HEK293 (cell line): ENCODE results near the gene DBF4B.

Experiments used
- CTCF ChIA-PET: fragments of 350-600 bp; formaldehyde crosslinking; extraction: SDS; loops from one replicate; lab custom pipeline; 2021; ENCODE audit warnings: antibody characterized with exemption; lab: Yijun Ruan, JAX
- POLR2A ChIA-PET: fragments of 300-600 bp; formaldehyde crosslinking; extraction: SDS; loops from one replicate; lab custom pipeline; 2020; ENCODE audit warnings: antibody characterized with exemption, inconsistent platforms; lab: Yijun Ruan, JAX
- H3K27ac ChIP-seq: fragments of 200-500 bp; sonication (Bioruptor generic); 2 replicates; pipeline ENCODE4 v1.5.1; 2014; ENCODE audit warnings: low read depth, low read length, control low read depth, inconsistent platforms; ENCODE audit errors: extremely low read depth
- H3K36me3 ChIP-seq, 2 experiments: fragments of 200-500 bp in 1 of 2; sonication (Bioruptor generic) in 1 of 2; 1 replicate in 1 of 2; 2 replicates in 1 of 2; pipeline ENCODE4 v1.5.1; 2014 to 2017; ENCODE audit warnings: inconsistent platforms in 2 of 2, low read length in 2 of 2; ENCODE audit not compliant: control insufficient read depth in 2 of 2, insufficient read depth in 1 of 2
- H3K4me1 ChIP-seq: fragments of 200-500 bp; sonication (Bioruptor generic); 2 replicates; pipeline ENCODE4 v1.5.1; 2014; ENCODE audit warnings: mild to moderate bottlenecking, low read length, inconsistent platforms; ENCODE audit not compliant: control insufficient read depth, insufficient read depth
- H3K4me3 ChIP-seq: 2 replicates; pipeline ENCODE4 v1.5.1; 2011; ENCODE audit warnings: low read depth, mild to moderate bottlenecking, control low read depth, low read length, moderate library complexity
- H3K9me3 ChIP-seq: fragments of 200-500 bp; sonication (Bioruptor generic); 2 replicates; pipeline ENCODE4 v1.5.1; 2014; ENCODE audit warnings: low read depth, low read length, inconsistent platforms; ENCODE audit not compliant: control insufficient read depth, insufficient read depth
- EGR2 ChIP-seq: fragments of 450-650 bp; formaldehyde crosslinking; IDR thresholded peaks from 2 replicates; pipeline ENCODE4 v1.5.1; 2016; ENCODE audit warnings: low read depth, missing biosample characterization, missing genetic modification characterization
- FEZF1 ChIP-seq: fragments of 450-650 bp; formaldehyde crosslinking; IDR thresholded peaks from 2 replicates; pipeline ENCODE4 v1.5.1; 2016; ENCODE audit warnings: missing biosample characterization, missing genetic modification characterization
- GFI1B ChIP-seq: fragments of 450-650 bp; formaldehyde crosslinking; IDR thresholded peaks from 2 replicates; pipeline ENCODE4 v1.5.1; 2016; ENCODE audit warnings: missing biosample characterization, missing genetic modification characterization
- ZBTB21 ChIP-seq: fragments of 450-650 bp; formaldehyde crosslinking; IDR thresholded peaks from 2 replicates; pipeline ENCODE4 v1.5.1; 2017; ENCODE audit warnings: missing biosample characterization, missing genetic modification characterization
- ZFP3 ChIP-seq: fragments of 450-650 bp; formaldehyde crosslinking; IDR thresholded peaks from 2 replicates; pipeline ENCODE4 v1.5.1; 2016; ENCODE audit warnings: low read depth, missing biosample characterization, missing genetic modification characterization
- ZIC2 ChIP-seq: fragments of 450-650 bp; formaldehyde crosslinking; IDR thresholded peaks from 2 replicates; pipeline ENCODE4 v1.5.1; 2016; ENCODE audit warnings: missing biosample characterization, missing genetic modification characterization
- ZNF16 ChIP-seq: fragments of 450-650 bp; formaldehyde crosslinking; IDR thresholded peaks from 2 replicates; pipeline ENCODE4 v1.5.1; 2016; ENCODE audit warnings: low read depth, missing biosample characterization, missing genetic modification characterization
- ZNF184 ChIP-seq: fragments of 450-650 bp; IDR thresholded peaks from 2 replicates; pipeline ENCODE4 v1.5.1; 2018; ENCODE audit warnings: missing biosample characterization, mild to moderate bottlenecking, missing genetic modification characterization
- ZNF202 ChIP-seq: fragments of 450-650 bp; formaldehyde crosslinking; IDR thresholded peaks from 2 replicates; pipeline ENCODE4 v1.5.1; 2016; ENCODE audit warnings: missing biosample characterization, missing genetic modification characterization, borderline replicate concordance
- ZNF239 ChIP-seq: fragments of 450-650 bp; formaldehyde crosslinking; IDR thresholded peaks from 2 replicates; pipeline ENCODE4 v1.5.1; 2016; ENCODE audit warnings: missing biosample characterization, missing genetic modification characterization
- ZNF416 ChIP-seq: fragments of 450-650 bp; formaldehyde crosslinking; IDR thresholded peaks from 2 replicates; pipeline ENCODE4 v1.5.1; 2016; ENCODE audit warnings: missing biosample characterization, missing genetic modification characterization
- ZNF426 ChIP-seq: fragments of 450-650 bp; formaldehyde crosslinking; IDR thresholded peaks from 2 replicates; pipeline ENCODE4 v1.5.1; 2017; ENCODE audit warnings: missing biosample characterization, missing genetic modification characterization, mild to moderate bottlenecking, inconsistent platforms, moderate library complexity
- ZNF529 ChIP-seq: fragments of 450-650 bp; formaldehyde crosslinking; IDR thresholded peaks from 2 replicates; pipeline ENCODE4 v1.5.1; 2017; ENCODE audit warnings: missing genetic modification characterization, missing biosample characterization; ENCODE audit not compliant: insufficient replicate concordance
- ZNF629 ChIP-seq: fragments of 450-650 bp; formaldehyde crosslinking; IDR thresholded peaks from 2 replicates; pipeline ENCODE4 v1.5.1; 2017; ENCODE audit warnings: missing biosample characterization, missing genetic modification characterization
- ZNF660 ChIP-seq: fragments of 450-650 bp; IDR thresholded peaks from 2 replicates; pipeline ENCODE4 v1.5.1; 2018; ENCODE audit warnings: missing biosample characterization, mild to moderate bottlenecking, missing genetic modification characterization
- ZNF777 ChIP-seq: fragments of 450-650 bp; formaldehyde crosslinking; IDR thresholded peaks from 2 replicates; pipeline ENCODE4 v1.5.1; 2017; ENCODE audit warnings: missing biosample characterization, missing genetic modification characterization, borderline replicate concordance
- ZSCAN16 ChIP-seq: fragments of 450-650 bp; formaldehyde crosslinking; IDR thresholded peaks from 2 replicates; pipeline ENCODE4 v1.5.1; 2016; ENCODE audit warnings: missing biosample characterization, missing genetic modification characterization
- TF ChIP-seq, protein P1 (sequence below): fragments of 450-650 bp; IDR thresholded peaks from 2 replicates; pipeline ENCODE4 v1.5.1; 2018; ENCODE audit warnings: missing biosample characterization, mild to moderate bottlenecking, missing genetic modification characterization
- TF ChIP-seq, protein P2 (sequence below): fragments of 450-650 bp; formaldehyde crosslinking; IDR thresholded peaks from 2 replicates; pipeline ENCODE4 v1.5.1; 2016; ENCODE audit warnings: missing biosample characterization, missing genetic modification characterization
- TF ChIP-seq, protein P3 (sequence below): fragments of 450-650 bp; formaldehyde crosslinking; IDR thresholded peaks from 2 replicates; pipeline ENCODE4 v1.5.1; 2016; ENCODE audit warnings: missing biosample characterization, missing genetic modification characterization
- TF ChIP-seq, protein P4 (sequence below): fragments of 450-650 bp; formaldehyde crosslinking; IDR thresholded peaks from 2 replicates; pipeline ENCODE4 v1.5.1; 2016; ENCODE audit warnings: missing biosample characterization, missing genetic modification characterization

The DBF4B gene

DNA sequence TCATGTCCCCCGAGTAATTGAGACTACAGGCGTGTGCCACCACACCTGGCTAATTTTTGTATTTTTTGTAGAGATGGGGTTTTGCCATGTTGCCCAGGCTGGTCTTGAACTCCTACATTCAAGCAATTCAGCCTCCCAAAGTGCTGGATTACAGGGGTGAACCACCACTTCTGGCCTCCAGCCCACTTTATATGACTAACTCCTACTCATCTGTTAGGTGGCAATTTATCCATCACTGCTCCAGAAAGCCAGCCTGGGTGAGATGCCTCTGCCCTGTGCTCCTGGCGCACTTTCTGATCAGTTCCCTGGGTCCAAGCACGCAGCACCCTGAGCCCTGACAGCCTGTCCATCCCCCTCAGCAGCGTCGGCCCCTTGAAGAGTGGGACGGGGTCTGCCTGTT, 79.7 kb downstream of the DBF4B start:
- H3K4me1 ChIP-seq = no peaks in the 10 kb centered on the region
- no peak overlapping the region for H3K4me3 ChIP-seq
- H3K9me3 ChIP-seq = no peaks in the 10 kb centered on the region
- TF ChIP-seq ZNF416 (tag by site-specific recombination) (no peak), FEZF1 (no peak), EGR2 (no peak; the same call in 1 of the 2 replicates), ZFP3 (tag by site-specific recombination) (no peak), ZNF426 (tag by site-specific recombination) (no peak), ZIC2 (tag by site-specific recombination) (no peak), ZBTB21 (tag by site-specific recombination) (no peak), ZNF529 (tag by site-specific recombination) (no peak), ZNF660 (tag by site-specific recombination) (no peak), ZSCAN16 (no peak), ZNF239 (tag by site-specific recombination) (no peak), ZNF184 (tag by site-specific recombination) (no peak)
- TF ChIP-seq, protein P1, sequence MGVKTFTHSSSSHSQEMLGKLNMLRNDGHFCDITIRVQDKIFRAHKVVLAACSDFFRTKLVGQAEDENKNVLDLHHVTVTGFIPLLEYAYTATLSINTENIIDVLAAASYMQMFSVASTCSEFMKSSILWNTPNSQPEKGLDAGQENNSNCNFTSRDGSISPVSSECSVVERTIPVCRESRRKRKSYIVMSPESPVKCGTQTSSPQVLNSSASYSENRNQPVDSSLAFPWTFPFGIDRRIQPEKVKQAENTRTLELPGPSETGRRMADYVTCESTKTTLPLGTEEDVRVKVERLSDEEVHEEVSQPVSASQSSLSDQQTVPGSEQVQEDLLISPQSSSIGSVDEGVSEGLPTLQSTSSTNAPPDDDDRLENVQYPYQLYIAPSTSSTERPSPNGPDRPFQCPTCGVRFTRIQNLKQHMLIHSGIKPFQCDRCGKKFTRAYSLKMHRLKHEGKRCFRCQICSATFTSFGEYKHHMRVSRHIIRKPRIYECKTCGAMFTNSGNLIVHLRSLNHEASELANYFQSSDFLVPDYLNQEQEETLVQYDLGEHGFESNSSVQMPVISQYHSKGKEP (tag by site-specific recombination) = no peak
- TF ChIP-seq, protein P2, sequence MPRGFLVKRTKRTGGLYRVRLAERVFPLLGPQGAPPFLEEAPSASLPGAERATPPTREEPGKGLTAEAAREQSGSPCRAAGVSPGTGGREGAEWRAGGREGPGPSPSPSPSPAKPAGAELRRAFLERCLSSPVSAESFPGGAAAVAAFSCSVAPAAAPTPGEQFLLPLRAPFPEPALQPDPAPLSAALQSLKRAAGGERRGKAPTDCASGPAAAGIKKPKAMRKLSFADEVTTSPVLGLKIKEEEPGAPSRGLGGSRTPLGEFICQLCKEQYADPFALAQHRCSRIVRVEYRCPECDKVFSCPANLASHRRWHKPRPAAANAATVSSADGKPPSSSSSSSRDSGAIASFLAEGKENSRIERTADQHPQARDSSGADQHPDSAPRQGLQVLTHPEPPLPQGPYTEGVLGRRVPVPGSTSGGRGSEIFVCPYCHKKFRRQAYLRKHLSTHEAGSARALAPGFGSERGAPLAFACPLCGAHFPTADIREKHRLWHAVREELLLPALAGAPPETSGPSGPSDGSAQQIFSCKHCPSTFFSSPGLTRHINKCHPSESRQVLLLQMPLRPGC (tag by site-specific recombination) = no peak
- TF ChIP-seq, protein P3, sequence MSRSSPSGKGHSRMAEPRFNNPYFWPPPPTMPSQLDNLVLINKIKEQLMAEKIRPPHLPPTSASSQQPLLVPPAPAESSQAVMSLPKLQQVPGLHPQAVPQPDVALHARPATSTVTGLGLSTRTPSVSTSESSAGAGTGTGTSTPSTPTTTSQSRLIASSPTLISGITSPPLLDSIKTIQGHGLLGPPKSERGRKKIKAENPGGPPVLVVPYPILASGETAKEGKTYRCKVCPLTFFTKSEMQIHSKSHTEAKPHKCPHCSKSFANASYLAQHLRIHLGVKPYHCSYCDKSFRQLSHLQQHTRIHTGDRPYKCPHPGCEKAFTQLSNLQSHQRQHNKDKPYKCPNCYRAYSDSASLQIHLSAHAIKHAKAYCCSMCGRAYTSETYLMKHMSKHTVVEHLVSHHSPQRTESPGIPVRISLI (tag by site-specific recombination) = no peak
- TF ChIP-seq, protein P4, sequence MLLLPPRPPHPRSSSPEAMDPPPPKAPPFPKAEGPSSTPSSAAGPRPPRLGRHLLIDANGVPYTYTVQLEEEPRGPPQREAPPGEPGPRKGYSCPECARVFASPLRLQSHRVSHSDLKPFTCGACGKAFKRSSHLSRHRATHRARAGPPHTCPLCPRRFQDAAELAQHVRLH = no peak
- ChIA-PET CTCF (no interaction called here), POLR2A (no interaction called here)
- no peaks in the 10 kb centered on the region for H3K36me3 ChIP-seq
- no peak overlapping the region for H3K27ac ChIP-seq

DNA sequence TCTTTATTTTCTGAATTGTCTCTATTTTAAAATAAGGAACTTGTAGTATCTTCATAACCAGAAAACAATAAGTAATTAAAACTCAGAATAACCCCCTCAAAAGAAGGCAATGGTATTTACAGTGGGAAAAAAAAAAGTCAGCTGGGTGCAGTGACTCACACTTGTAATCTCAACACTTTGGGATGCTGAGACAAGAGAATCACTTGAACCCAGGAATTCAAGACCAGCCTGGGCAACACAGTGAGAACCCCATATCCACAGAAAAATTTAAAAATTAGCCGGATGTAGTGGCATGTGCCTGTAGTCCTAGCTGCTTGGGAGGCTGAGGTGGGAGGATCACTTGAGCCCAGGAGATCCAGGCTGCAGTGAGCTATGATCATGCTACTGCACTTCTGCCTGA, 83.8 kb downstream of the DBF4B start:
- no peak for TF ChIP-seq ZNF16 (tag by site-specific recombination)
- TF ChIP-seq ZNF629 (tag by site-specific recombination) = no peak
- TF ChIP-seq ZNF202 (tag by site-specific recombination) = no peak
- TF ChIP-seq GFI1B (tag by site-specific recombination) = no peak
- no peak for TF ChIP-seq ZNF777 (tag by site-specific recombination)
- POLR2A ChIA-PET = no interaction called here
- Histone ChIP-seq H3K27ac (no peak overlapping the region), H3K36me3 (peaks cover 3% of the 10 kb centered on the region in 2 experiments; a peak in 2 of 3 replicates), H3K9me3 (no peaks in the 10 kb centered on the region), H3K4me3 (no peak overlapping the region), H3K4me1 (no peaks in the 10 kb centered on the region)
- CTCF ChIA-PET = interaction anchor here (1.2 to 1.4 kb wide), 2 partner anchors 13 to 18 kb away, joined by 3 to 4 read pairs; no protein-coding TSS in a partner anchor
